COLO668 (cell line): Measurements from ENCODE around the gene FEM1B.

Source experiments
- DNase-seq: peaks from one replicate; lab custom pipeline; 2025; ENCODE audit not compliant: unreplicated experiment; lab: John Stamatoyannopoulos, UW

The FEM1B gene

GRCh38 chr15:68284616-68285258 is 7.2 kb downstream of the FEM1B start:
- DNase-seq: no peak

- DNase-seq: peak; percentile 37
Observed at GRCh38 chr15:68285259-68285980, 7.9 kb downstream of the FEM1B start.

- DNase-seq: no peak
Observed at GRCh38 chr15:68286256-68286655, 8.7 kb downstream of the FEM1B start.

GRCh38 chr15:68289057-68289456 is 11.5 kb downstream of the FEM1B start:
- DNase-seq: no peak

GRCh38 chr15:68289621-68290352 is 12.2 kb downstream of the FEM1B start:
- DNase-seq: no peak

GRCh38 chr15:68290715-68291114 is 13.2 kb downstream of the FEM1B start:
- no peak for DNase-seq

GRCh38 chr15:68292157-68292781 is 14.7 kb downstream of the FEM1B start:
- DNase-seq: no peak

- no peak for DNase-seq
Observed at GRCh38 chr15:68292967-68293366, 15.4 kb downstream of the FEM1B start.

- DNase-seq: no peak
Observed at GRCh38 chr15:68295014-68295805, 17.7 kb downstream of the FEM1B start.

GRCh38 chr15:68298336-68298735 is 20.8 kb downstream of the FEM1B start:
- DNase-seq: no peak

GRCh38 chr15:68298882-68299381 is 21.4 kb downstream of the FEM1B start:
- DNase-seq: no peak

GRCh38 chr15:68299436-68299835 is 21.9 kb downstream of the FEM1B start:
- no peak for DNase-seq

GRCh38 chr15:68300115-68300940 is 22.8 kb downstream of the FEM1B start:
- DNase-seq: no peak

GRCh38 chr15:68301301-68301700 is 23.8 kb downstream of the FEM1B start:
- DNase-seq: no peak

GRCh38 chr15:68302729-68303128 is 25.2 kb downstream of the FEM1B start:
- no peak for DNase-seq

GRCh38 chr15:68303134-68303533 is 25.6 kb downstream of the FEM1B start:
- DNase-seq: no peak

GRCh38 chr15:68303560-68304436 is 26.3 kb downstream of the FEM1B start:
- no peak for DNase-seq

GRCh38 chr15:68304589-68305337 is 27.2 kb downstream of the FEM1B start:
- DNase-seq: no peak
